AG10803 (cell line): ENCODE measurements around the gene CUBN.
A peak's percentile ranks its signal among the peaks of the same experiment; 100 is the strongest.

ENCODE experiments used
- DNase-seq: peaks from one replicate; pipeline ENCODE4 v3.0.0; 2010; ENCODE audit warnings: low read depth
- H3K4me3 ChIP-seq: 2 replicates; pipeline ENCODE4 v1.5.1; 2011; ENCODE audit warnings: mild to moderate bottlenecking, low read length, control low read depth
- TF ChIP-seq, protein P1 (sequence below): conservative IDR thresholded peaks from 2 replicates; pipeline ENCODE4 v1.5.1; 2011; ENCODE audit warnings: mild to moderate bottlenecking, low read length, control low read depth, inconsistent platforms

Gene CUBN

DNA sequence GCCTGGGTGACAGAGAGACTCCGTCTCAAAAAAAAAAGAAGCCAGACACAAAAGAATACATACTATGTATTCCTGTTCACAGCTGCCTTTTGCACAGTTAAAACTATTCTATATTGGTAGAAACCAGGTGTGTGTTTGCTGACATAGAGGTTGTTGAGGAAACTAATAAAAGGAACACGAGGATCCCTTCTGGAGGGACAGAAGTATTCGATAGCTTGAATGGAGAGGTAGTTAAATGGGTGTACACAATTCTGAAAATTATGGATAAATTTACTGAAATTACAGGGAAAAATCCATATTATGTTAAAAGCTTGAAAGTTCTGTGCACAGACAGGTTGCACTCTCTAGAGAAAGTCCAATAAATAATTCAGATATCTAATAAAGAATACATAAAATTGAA is 71.5 kb downstream of the CUBN start:
- no peak overlapping the region for H3K4me3 ChIP-seq
- no peak for DNase-seq
- TF ChIP-seq, protein P1, sequence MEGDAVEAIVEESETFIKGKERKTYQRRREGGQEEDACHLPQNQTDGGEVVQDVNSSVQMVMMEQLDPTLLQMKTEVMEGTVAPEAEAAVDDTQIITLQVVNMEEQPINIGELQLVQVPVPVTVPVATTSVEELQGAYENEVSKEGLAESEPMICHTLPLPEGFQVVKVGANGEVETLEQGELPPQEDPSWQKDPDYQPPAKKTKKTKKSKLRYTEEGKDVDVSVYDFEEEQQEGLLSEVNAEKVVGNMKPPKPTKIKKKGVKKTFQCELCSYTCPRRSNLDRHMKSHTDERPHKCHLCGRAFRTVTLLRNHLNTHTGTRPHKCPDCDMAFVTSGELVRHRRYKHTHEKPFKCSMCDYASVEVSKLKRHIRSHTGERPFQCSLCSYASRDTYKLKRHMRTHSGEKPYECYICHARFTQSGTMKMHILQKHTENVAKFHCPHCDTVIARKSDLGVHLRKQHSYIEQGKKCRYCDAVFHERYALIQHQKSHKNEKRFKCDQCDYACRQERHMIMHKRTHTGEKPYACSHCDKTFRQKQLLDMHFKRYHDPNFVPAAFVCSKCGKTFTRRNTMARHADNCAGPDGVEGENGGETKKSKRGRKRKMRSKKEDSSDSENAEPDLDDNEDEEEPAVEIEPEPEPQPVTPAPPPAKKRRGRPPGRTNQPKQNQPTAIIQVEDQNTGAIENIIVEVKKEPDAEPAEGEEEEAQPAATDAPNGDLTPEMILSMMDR = no peak

DNA sequence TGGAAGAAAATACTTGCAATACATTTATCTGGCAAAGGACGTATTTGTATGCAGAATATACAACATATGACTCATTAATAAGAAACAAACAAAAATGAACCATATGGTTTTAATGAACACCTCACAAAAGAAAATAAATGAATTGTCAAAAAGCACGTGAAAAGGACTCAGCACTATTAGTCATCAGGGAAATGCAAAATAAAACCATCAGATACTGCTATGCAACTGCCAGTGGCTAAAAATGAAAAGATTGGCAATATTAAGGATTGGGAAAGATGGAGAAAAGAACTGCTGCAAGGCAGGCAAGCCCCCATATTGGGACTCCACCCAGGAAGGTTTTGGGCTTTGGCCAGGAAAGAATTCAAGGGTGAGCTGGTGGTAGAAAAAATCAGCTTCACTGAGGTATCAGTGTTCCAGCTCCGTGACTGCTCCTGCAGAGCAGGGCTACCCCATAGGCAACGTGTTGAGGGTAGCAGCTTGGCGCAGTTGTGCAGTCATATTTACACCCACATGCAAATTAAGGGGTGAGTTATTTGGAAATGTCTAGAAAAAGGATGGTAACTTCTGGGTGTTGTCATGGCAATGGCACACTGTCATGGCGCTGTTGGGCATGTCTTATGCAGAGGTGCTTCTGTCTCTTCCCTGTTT is 72.7 kb downstream of the CUBN start:
- peak overlapping the region; percentile 11; the same call in 1 of the 2 replicates for H3K4me3 ChIP-seq
- peak; percentile 87 for DNase-seq
- TF ChIP-seq, protein P1 = no peak

DNA sequence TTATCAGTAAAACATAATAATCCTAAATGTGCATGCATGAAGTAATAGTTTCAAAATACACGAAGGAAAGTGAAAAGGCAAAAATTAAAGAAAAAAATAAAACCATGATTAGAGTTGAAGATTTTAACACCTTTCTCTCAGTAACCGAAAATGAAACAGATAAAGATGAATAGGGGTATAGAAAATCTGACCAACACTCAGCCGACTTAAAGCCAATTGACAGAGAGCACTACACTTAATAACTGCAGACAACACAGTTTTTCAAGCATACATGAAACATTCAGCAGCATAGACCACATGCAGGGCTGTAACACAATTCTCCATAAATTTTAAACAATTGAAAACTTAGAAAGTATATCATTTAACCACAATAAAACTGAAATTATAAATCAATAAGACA is 76.1 kb downstream of the CUBN start:
- DNase-seq = no peak
- TF ChIP-seq, protein P1 = no peak
- H3K4me3 ChIP-seq = no peak overlapping the region

DNA sequence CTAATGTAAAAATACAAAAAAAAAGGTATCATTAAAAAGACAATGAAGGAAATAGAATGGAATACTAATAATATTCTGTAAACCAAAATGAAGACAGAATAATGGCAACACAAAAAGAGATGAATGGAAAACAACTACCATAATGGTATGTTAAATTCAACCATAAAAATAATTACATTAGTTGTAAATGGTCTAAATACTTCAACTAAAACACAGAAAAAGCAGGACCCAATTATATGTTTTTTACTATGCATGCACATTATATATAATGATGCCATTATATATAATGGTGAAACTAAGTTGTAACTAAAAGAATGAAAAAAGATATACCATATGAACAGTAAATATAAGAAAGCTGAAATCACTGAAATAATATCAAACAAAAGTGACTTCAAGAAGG is 76.5 kb downstream of the CUBN start:
- TF ChIP-seq, protein P1 = no peak
- no peak for DNase-seq
- no peak overlapping the region for H3K4me3 ChIP-seq

DNA sequence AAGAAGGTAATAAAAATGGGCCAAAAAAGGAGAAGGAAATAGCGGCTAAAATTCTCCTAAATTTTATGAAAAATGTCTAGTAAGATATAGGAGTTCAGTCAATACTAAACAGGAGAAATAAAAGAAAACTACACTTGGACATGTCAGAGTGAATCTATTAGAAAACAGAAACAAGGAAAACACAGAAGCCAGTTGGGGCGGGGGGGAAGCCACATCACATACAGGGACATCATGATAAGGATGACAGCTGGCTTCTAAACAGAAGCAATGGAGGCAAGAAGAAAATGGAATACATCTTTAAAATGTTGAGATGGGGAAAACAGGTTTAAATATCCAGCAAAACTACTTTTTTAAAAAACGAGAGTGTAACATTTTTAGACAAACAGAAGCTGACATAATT is 77.8 kb downstream of the CUBN start:
- TF ChIP-seq, protein P1 = no peak
- H3K4me3 ChIP-seq = no peak overlapping the region
- DNase-seq = no peak

DNA sequence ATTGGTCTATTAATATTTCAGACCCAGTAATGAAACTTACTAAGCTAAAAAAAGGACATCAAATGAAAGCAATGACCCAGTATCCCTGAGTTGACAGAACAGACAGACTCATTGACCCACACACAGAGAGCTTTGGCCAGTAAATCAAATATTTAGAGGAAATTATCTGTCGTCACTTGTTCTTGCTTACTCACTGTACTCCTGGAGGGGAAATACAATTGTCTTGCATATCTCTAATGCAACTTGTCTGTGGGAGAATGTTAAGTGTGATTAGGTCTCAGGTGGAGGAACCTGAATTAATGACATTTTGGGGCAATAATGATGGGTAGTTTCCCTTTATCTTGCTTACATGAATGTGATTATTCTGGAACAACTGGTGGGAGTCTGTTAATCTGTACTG is 80.4 kb downstream of the CUBN start:
- DNase-seq = peak; percentile 20
- TF ChIP-seq, protein P1 = no peak
- H3K4me3 ChIP-seq = no peak overlapping the region

DNA sequence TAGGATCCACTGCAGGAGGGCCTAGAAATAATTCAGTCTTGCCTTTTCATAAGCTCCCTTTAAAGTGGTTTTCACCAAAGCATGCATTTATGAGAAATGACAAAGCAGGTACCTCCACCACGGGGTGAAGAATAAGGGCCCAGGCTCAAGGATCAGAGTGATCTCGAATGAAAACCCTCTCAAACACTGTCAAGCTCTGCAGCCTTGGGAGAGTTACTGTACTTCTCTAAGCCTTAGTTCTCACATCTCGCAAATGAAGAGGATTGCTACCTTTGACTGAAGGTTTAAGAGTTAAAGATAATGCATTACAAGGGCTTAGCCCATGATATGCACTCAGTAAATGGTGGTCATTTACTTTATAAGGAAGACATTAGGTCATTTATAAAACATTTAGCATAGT is 81.7 kb downstream of the CUBN start:
- TF ChIP-seq, protein P1 = no peak

More for the DNA sequence above, 81.7 kb downstream of the CUBN start:
- H3K4me3 ChIP-seq = no peak overlapping the region
- no peak for DNase-seq
